Amygdala (tissue), 56 donors: ENCODE data around the gene SYVN1.
"Not testable (repeated sequence)": the region's sequence is repeated elsewhere in the genome, so short reads cannot be mapped to it uniquely, and the experiment has no call there.

ENCODE experiments used
- DNase-seq, 56 donors: peaks; one replicate each; lab custom pipeline; 2025; lab: John Stamatoyannopoulos, UW

The SYVN1 gene

DNA sequence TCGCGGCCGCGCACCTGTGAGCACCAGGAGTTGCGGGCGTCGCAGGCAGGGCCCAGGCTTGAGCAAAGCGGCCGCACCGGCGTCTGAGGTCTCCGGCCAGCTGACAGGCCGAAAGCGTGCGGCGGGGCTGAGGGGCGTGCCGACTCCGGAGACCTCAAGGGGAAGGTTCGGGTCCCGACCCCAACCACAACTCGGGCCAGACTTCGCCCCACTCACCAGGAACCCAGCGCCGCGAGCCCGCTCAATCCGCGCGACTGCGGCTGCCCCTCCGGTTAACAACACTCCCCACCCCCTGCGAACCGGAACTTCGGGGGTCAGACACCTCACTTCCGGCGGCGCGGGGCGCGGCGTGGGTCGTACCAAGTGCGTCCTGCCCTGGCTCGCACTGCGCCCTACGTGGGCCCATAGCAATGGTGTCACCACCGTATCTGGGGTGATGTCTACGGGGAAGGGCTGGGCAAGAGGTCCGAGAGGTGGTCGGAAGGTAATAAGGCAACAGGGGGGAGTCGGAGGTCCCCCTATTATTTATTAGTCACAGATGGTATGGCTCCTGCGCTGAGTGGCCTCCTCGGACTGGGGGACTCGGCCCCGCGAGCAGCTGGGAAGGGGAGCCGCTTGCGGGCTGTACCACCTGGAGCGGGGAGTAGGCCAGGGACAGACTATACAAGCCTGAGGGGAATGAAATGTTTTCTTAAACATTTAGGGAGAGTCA lies at the start of gene SYVN1:
Gene SYVN1 (minus strand): TSS at position 280 of the 712 bp plus-strand sequence. CDS start 918 bp downstream, outside the sequence.
- DNase-seq: peak in 55 of 56 donors; percentile 65 to 96 (median 87)

DNA sequence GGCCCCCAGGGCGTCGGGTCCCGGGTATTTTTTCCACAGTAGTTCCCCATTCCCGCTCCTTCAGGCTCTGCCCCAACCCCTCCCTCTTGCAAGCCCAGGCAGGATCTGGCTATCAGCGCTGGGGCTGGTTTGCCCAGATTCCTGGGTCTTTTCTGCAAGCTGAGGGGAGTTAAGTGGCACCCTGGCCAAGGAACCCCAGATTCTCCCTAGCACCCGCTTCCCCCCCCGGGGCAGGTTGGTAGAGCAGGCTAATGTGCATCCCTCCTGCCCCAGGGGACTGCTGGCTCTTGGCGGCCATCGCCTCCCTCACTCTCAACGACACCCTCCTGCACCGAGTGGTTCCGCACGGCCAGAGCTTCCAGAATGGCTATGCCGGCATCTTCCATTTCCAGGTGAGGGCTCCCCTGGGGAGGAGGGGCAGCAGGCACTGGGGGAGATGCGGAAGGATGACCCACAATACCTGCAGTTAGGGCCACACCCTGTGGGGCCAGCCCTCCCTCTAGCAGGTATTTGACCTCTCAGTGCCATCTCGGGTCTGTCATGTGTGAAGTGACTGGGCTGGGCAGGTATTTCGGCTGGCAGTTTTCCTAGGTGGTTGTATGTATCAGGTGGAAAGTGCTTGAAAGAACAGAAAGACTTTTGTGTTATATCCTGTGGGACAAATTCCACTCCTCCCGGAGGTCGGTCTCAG lies 49.0 kb upstream of the SYVN1 start:
- DNase-seq: no peak

DNA sequence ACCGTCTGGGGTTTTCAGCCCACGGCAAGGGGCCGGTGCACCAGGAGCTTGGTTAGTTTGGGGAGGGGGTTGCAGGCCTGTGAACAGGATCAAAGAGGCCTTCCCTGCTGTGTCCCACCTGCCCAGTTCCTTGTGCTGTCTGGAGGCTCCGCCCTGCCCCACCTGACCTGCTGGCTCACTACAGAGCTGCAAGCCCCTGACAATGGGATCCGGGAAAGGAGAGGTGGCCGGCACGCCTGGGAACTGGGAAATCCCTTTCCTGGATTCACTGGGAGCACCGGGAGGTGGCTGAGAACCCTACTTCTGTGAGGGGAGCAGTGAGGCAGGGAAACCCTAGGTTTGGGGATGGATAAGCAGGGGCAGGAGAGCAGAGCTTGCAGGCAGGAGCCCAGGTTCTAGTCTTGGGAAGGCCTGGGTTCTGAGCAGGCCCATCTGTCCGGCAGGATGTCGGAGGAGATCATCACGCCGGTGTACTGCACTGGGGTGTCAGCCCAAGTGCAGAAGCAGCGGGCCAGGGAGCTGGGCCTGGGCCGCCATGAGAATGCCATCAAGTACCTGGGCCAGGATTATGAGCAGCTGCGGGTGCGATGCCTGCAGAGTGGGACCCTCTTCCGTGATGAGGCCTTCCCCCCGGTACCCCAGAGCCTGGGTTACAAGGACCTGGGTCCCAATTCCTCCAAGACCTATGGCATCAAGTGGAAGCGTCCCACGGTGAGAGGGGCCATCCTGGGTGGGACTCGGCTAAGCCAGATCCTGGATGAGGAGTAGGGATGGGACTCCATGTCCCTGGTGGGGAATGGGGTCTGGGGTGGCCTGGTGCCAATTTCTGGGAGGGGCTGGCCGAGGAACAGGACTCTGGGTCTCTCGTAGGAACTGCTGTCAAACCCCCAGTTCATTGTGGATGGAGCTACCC lies 48.2 kb upstream of the SYVN1 start:
- peak in 11 of 56 donors; percentile 3 to 48 (median 20) for DNase-seq

DNA sequence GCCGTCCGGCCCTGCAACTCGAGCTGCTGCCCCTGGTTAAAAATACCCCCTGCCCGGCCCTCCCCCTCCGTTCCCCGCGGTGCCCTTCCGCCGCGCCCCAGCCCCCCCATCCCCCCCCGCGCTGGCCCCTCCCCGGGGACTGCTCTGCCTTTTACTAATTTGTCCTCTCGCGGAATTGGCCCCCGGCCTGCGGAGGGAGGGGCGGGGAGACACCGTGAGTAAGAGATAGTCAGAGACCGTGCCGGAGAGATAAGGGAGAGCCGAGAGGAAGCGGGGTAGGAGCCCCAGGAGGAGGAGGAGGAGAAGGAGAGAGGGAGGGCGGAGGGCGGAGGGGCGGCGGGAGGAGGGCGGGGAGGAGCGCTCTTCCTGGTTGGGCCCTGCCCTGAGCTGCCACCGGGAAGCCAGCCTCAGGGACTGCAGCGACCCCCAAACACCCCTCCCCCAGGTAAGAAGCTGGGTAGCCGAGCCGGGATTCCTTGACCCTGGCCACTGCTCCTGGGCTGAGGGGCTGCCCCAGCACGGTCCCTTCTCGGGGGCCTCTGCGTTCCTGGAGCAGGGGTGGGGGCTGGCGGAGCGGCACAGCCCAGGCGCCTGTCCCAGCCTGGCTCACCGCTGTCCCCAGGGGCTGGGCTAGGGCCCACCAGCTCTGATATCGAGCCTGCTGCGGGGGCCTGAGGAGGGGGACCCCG lies 47.4 kb upstream of the SYVN1 start, which contains the start of gene CAPN1:
Gene CAPN1 (plus strand): TSS at position 360 of the 689 bp plus-strand sequence. CDS start 774 bp downstream, outside the sequence.
- peak in 26 of 56 donors; percentile 12 to 83 (median 32) for DNase-seq

DNA sequence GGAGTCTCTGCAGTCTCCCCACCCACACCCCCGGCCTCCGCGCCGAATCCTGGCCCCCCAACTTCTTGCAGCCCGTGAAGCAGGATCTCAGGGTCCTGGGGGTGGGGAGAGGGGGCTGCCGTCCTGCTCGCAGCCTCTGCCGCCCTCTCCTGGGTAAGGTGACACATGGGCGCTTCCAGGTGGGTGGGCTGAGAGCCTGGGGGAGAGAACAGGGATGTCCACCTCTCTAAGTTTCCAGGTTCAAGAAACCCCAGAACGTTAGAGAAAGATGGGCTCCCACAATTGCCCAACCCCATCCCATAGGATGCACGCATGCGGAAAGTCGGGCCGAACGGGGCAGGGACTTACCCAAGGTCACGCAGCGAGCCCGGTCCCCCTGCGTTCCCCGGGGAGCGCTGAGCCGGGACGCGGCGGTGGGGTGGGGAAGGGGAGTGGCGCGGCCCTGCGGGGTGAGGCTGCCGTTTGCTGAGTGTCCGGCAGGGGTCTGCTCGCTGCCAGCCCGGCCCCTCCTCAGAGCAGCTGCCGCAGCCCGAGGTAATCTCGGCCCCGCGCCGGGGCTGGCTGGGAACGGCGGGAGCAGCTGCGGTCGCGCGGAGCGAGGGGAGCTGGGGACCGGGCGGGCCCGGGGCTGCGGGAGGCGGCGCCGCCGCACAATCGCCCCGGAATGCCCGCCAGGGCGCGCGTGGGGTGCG lies 46.7 kb upstream of the SYVN1 start:
- DNase-seq: peak in 17 of 56 donors; percentile 13 to 61 (median 32)

DNA sequence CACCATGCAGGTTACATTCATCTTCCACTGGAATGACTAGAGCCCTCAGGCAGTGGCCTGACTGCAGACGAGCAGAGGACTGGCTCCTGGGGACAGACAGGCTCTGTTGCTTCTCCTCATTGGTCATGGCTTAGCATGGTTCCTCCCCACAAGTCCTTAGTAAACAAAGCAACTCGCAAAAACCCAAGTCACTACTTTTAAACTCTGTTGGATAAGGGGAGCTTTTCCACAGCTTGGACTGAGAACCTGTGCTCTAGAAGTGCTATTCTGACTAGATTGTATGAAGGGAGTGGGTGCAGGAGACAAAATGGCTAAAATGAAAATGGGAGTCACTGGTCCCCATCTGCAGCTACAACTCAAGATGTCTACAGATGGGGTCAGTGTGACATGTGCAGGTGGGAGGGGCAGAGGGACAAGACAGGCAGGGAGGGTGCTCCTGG lies 40.3 kb upstream of the SYVN1 start:
- not testable (repeated sequence) for DNase-seq

DNA sequence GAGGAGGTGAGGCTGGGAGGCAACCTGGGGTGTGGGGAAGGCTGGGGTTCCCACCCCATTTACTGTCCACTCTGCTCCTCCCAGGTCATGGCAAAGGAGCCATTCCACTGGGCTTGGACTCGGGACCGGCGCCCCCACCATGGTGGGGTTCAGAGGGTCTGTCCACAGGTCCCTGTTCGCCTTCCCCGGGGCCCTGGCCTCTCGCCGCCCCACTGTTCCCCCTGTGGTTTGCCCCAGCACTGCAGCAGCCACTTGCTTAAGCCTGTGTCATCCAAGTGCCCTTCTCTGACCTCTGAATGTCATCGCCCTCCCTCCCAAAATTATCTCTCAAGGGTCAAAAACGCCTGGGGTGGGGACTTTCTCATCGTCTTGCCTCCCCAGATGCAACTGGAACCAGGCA lies 38.3 kb upstream of the SYVN1 start:
- no peak for DNase-seq

DNA sequence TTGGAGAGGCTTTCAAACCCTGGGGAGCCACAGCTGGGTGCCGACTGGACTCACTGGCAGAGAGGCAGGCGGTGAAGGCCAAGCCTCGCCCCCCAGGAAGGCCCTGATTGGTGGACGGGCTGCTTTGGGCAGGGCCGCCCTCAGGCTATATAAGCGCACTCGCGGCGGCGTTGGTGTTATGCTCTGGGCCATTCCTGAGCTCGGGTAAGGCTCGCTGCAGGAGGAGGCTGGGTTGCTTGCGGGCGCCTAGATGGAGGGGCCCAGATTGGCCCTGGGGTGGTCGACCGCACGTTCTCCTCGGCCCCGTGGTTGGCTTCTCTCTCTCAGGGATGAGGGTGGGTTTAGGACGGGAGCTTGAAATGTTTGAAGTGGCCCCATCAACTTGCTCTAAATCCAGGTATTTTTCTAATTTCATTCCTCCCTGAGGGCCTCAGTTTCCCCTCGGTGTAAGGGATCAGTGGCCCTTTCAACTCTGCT lies 35.8 kb upstream of the SYVN1 start, which contains the start of gene SPDYC:
Gene SPDYC (plus strand): TSS at position 176 of the 477 bp plus-strand sequence. CDS start 1,125 bp downstream, outside the sequence.
- no peak for DNase-seq

DNA sequence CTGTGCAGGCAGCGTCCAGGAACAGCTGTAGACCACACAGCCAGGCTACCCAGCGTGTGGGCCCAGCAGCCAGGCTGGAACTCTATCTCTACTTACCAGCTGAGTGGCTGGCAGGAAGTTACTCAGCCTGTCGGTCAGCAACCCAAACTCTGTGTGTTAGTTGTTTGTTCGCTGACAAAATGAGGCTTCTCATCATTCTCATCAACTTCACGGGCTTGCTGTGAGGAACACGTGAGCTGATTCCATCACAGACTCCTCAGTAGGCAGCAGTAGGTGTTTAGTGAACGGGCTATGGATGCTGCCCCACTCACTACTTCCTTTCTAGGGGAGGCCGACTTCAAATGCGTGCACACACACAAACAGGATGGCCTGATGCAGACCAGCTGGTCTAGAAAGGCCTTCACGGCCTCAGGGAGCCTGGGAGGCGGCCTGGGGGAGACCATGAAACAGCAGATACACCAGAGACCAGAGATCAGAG lies 34.9 kb upstream of the SYVN1 start:
- no peak for DNase-seq

DNA sequence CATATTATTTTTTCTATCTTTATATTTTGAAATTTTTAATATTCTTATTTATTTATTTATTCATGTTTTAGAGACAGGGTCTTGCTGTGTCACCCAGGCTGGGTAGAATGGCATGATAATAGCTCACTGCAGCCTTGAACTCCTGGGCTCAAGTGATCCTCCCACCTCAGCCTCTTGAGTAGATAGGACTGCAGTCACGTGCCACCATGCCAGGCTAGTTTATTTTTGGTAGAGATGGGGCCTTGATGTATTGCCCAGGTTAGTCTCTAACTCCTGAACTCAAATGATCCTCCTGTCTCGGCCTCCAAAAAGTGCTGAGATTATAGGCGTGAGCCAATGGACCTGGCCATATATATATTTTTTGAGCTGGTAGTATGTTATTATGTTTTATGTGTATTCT lies 33.3 kb upstream of the SYVN1 start:
- DNase-seq: no peak

DNA sequence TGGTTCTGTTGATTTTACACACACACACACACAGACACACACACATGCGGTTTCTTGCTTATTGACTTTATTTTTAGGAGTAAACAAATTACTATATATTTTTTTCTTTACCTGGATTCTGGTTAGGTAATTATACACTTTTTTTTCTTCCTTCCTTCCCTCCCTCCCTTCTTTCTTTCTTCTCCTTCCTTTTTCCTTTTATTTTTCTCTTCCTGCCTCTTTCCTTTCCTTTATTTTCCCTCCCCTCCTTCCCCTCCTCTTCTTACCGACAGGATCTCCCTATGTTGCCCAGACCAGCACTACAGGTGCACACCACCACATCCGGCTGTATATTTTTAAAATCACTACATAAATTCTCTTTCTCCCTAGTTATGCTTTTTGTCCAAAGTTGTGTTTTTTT lies 32.6 kb upstream of the SYVN1 start:
- DNase-seq: no peak

DNA sequence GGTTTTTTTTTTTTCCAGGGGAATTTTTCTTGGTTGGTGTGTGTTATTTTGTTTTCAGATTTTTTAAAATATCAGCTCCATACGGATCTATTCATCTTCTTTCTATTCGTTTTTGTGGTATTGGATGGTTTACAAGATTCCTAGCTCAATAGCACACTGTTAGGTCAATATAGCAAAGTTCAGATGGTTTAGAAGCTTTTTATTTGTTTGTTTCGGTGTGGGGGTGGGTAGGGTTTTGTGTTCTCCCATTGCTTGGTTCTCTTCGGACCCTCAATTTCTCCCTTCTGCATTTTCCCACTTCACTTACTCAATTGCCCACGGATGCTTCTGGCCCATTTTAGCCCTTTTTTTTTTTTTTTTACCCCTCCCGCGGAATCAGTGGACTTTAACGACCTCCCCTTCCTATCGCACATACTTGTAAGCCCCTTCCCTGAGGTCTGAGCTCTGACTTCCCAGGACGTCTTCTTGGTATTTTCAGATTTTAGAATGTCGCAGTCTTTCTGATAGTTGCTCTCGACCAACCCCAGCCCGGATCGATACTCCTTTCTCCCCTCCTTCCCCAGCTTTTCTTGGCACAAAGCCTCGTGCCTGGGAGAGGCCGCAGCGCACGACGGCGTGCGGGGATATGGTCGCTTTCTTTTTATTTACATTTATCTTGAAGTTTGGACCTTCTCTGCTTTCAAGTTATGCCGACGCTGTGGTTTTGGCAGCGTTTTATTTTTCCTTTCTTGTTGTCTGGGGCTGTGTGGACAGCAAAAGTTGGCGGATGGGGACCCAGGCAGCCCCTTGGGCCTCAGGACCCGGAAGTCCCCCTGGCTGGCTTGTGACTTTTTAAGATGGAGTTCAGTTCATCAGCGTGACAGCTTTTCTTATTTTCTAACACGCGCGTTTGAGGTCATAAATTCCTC lies 31.3 kb upstream of the SYVN1 start:
- DNase-seq: no peak

DNA sequence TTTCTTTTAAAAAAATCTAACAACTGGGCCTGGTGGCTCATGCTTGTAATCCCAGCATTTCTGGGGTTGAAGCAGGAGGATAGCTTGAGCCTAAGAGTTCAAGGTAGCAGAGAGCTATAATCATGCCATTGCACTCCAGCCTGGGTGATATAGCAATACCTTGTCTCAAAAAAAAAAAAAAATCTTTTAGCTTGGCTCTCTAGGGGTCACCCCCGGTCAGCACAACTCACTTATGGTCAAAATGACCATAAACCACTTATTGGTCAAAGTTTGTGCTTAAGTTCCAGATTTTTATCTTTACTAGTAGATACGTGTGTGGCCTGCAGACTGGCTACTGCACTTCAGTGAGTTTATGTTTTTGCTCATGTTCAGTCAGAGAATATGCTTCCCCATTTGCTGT lies 29.4 kb upstream of the SYVN1 start:
- DNase-seq: no peak

DNA sequence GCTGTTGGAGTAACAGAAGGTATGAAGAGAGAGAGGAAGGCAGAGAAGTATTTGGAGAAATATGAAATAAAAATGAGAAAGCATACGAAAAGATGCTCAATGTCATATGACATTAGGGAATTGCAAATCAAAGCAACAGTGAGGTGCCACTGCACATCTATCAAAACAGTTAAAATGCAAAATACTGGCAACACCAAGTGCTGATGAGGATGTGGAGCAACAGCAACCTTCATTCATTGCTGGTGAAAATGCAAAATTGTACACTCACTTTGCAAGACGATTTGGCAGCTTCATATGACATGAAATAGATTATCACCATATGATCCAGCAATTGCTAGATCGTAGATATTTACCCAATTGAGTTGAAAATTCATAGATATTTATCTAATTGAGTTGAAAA lies 26.3 kb upstream of the SYVN1 start:
- DNase-seq: no peak

DNA sequence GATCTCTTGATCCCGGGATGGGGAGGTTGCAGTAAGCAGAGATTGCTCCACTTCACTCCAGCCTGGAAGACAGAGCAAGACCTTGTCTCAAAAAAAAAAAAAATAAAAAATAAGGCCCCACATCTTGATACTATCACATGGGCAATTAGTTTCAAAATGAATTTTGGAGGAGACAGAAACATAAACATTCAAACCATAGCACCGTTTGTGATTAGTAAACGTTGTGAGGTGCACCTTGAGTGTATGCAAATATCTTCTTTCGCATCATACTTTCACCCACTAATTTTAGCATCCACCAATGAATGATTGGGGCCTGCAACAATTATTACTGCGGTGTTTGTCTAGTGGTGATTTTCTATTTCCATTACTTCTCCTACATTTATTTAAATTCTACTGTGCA lies 24.7 kb upstream of the SYVN1 start:
- no peak for DNase-seq

DNA sequence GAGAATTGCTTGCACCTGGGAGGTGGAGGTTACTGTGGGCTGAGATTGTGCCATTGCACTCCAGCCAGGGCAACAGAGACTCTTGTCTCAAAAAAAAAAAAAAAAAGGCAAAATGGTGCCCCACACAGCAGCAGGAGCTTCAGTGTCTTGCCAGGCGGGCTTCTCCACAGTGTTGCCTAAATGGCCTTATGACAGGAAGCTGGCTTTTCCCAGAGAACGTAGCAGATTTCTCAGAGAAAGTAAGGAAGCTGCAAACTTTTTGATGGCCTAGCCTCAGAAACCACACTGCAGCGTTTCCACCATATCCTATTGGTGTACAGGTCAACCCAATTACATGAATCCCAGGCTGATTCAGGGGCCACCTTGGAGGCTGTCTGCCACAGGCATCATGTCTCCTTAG lies 23.0 kb upstream of the SYVN1 start:
- no peak for DNase-seq

DNA sequence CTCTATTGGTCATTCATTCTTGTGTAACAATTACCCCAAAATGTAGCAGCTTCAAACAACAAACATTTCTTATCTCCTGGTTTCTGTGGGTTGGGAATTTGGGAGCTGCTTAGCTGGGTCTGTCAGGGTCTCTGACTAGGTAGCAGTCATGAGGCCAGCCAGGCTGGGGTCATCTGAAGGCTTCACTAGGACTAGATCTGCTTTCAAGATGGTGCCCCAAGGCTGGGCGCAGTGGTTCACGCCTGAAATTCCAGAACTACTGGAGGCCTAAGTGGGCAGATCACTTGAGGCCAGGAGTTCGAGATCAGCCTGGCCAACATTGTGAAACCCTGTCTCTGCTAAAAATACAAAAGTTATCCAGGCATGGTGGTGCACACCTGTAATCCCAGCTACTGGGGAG lies 22.6 kb upstream of the SYVN1 start:
- no peak for DNase-seq

DNA sequence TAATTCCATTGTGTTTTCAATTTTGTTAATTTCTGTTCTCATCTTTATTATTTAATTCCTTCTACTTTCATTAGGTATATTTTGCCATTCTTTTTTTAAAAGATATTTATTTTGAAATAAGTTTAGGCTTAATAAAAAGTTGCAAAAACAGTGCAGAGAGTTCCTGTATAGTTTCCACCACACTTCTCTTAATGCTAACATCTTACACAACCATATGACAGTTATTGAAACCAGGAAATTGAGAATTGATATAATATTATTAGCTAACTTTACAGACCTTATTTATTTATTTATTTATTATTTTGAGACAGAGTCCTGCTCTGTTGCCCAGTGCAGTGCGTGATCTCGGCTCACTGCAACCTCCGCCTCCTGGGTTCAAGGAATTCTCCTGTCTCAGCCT lies 21.9 kb upstream of the SYVN1 start:
- no peak for DNase-seq
